ENCODE measurements around the gene ROBO2.

Gene ROBO2

DNA sequence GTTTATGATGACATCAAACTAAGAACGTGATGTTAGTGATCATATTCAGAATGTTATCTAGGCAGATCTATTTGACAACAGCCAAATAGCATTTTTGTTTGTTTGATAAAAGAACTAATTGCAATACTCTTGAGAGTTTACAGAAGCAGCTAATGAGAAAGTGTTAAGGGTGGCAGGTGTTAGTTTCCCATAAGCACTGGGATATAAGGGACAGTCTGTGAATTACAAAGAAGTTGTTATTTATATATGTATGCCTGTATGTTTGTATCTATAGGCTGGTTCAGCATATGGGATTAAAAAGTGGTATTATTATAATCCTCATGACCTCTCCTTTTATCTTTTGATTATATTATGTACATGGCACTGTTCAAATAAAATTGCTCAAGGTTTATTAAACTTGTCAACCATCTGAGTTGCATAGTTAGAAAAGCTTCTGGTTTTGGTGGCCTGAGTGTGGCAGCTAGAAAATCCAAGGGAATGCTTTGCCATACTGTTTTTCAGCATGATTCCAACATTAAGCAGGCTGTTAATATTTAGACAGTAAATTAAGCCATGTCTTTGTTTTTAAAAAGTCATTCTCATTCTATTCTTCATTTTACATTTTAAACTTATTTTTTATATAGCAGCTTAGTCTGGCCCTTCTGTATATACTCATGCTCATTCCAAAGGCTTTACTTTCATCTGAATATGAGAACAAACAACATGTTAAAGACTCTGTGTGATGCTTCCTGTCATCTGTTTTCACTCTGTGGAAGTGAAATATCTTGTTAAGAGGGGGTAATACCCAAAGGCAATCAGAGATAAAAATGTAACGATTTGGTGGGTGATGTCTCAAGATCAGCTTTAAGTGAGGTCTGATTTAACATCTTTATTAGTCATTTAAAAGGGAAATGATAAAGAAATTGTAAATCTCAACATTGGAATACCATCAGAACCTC lies 13.1 kb downstream of the ROBO2 start:
- FAIRE-seq: no peak

DNA sequence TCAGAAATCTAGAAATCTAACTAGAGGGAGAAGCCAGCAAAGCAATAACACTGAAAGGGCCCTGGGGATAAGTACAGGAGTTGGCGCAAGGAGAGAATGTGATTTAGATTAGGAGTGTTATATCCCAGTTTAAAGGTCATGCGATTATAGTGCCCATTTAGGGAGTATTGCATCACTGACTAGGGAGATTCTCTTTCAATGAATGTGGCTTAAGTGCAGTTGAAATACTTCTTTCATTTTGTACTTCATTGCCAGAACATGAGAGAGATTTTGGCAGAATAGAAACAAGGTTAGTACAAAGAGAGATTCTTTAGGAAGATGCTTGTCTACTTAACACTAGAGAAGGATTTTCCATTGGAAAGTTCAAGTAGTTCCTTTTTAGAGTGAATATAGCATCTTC lies 13.9 kb downstream of the ROBO2 start:
- no peak for FAIRE-seq

DNA sequence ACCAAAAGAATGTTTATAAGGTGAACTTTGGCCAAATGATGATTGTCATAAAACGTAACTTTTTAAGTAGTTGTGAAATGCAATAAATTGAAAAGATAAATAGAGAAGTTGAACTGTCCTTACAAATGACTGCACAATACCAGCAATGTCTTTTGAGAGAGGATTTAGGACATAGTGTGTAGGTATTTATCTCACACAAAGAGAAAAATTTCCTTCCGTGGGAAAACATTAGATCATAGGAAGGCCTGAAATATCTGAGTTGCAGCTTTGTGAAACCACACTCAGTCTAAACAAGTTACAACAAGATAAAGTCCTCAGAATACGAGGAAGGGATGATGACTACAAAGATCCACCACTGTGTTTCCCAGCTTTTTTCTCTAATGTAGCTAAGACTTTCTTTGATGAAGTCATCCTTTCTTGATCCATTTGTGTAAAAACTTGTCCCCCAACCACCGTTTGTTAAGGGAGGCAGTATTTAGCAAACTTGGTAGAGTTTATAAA lies 16.0 kb downstream of the ROBO2 start:
- FAIRE-seq: no peak

DNA sequence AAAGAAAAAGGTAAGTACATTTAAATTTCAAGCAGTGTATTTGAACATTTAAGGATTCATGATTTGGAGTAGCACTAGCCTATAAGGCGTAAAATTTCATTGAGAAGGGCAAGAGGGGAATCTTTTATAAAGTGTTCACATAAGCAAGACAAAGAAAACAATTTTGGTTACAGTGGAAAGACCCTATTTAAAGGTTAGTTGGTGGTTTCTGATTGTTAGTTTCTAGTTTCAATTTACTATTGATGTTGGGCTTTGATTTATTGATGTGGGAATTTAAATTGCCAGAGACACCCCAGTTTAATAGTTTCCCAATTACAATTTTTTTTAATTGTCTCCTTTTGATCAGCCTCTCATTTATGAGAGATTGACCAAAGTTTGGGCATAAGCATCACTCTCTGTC lies 19.5 kb downstream of the ROBO2 start:
- no peak for FAIRE-seq

DNA sequence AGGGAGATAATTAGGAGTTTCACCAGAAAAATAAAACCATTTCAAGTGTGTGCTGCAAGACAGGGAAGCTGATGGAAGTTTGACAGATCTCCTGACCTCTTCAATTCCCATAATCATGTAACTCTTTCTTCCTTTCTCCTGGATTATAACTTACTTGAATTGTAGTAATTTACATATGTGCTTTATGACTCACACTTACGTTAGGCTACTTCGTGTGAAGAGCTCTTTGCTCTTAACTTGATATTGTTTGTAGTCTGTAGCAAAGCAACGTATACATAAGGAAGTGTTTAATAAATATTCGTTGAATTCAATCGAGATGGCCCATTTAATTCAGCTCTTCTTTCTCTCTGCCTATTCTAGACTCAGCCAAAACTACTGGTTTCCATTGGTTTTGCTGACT lies 23.5 kb downstream of the ROBO2 start:
- no peak for FAIRE-seq

DNA sequence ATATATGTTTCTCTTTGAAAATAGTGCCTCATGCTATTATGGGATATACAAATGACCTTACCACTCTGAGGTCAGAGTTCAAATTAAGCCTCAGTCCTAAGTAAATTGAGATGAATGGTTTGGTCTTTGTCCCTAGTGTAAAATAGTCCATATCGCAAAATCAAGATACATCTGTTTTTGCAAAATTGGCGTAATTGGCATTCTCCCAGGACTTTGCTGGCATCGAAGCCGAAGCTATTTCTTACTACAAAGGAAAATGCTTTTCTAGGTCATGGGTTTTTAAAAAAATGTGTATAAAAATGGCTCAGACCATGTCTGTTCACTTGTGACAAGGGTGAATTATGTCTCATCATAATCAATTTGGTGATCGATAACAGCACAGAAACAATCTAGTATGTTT lies 25.9 kb downstream of the ROBO2 start:
- FAIRE-seq: no peak

DNA sequence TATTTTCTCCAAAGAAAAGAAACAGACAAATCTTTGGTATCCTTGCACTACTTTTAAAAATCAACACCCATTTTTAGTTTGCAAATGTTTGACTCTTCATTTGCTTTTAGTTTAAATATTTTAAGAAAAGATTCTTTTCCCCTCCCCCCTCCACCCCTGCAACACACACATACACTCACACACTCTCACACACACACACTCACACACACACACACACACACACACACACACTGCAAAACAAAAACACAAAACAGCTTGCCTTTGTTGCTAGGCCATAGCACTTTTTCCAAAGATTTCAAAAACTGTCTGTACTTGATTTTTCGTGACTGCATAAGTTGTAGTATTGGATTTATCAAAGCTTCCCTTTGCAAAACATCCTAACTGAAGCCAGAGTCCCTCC lies 26.9 kb downstream of the ROBO2 start:
- FAIRE-seq: no peak

DNA sequence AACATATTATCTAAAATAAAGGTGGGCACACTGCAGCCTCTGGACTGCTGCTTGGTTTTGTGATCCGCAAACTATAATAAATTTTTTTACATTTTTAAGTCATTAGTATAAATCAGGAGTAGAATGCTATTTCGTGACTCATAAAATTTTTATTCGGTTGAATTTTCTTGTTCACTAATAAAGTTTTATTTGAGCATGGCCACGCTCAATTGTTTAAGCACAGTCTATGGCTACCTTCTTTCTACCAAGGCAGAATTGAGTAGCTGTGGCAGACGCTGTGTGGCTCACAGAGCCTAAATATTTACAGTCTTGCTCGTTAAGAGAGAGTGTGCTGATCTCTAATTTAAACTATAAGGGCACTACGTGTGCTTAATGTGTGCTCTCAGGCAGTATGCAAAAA lies 28.9 kb downstream of the ROBO2 start:
- FAIRE-seq: no peak

DNA sequence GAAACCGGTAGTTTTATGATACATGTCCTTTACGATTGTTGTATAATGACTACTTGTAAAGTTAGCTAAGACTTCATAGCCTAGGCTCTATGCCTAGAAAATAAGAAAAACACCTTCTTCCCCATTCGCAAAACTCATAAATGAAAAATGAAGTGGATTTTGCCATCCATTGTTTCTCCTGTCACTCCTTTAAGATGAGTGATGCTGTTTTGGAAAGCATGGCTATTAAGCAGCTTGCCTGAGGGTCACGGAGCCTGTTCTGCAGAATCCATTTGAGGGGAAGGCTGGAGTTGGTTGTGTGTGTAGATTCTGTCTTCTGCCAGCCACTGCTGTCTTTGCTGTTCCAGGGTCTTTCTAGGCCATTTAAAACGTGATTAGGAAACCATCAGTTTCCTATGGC lies 31.5 kb downstream of the ROBO2 start:
- FAIRE-seq: no peak

DNA sequence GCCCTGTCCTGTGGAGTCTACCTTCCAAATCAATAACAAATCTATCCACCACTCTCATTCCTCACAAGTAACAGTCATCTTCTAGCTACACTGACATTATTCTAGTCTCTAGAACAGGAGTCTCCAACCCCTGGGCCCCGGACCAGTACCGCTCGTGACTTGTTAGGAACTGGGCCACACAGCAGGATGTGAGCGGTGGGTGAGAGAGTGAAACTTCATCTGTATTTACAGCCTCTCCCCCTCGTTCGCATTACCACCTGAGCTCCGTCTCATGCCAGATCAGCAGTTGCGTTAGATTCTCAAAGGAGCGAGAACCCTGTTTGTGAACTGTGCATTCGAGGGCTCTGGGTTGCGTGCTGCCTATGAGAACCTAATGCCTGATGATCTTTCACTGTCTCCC lies 31.9 kb downstream of the ROBO2 start:
- FAIRE-seq: no peak

DNA sequence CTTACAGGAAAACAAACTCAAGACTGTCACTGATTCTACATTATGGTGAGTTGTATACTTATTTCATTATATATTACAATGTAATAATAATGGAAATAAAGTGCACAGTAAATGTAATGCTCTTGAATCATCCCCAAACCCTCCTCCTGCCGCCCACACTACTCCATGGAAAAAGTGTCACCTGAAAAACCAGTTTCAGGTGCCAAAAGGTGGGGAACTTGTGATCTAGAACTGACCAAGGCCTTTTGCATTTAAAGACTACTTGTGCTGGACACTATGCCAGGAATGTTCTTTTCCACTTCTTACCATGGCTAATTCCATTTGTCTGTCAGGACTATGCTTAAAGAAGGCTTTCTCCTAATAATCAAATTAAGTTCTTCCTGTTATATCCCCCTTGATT lies 32.3 kb downstream of the ROBO2 start:
- no peak for FAIRE-seq

DNA sequence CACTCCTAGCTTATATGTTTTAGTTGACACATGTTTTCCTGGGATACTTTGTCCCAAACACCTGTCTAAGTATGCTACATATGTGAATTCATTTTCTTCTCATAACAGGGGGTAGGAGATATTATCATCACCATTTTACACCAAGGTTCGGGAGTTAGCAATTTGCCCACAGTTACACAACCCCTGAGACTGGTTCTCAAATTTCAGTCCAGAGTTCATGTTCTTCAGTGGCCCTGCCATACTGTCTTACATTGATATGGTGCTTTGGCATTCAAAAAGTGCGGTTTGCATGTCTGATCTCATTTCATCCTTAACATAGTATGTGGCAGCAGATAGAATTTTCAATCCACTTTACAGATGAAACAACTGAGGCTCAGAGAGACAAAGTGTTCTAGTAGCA lies 38.4 kb downstream of the ROBO2 start:
- FAIRE-seq: no peak

DNA sequence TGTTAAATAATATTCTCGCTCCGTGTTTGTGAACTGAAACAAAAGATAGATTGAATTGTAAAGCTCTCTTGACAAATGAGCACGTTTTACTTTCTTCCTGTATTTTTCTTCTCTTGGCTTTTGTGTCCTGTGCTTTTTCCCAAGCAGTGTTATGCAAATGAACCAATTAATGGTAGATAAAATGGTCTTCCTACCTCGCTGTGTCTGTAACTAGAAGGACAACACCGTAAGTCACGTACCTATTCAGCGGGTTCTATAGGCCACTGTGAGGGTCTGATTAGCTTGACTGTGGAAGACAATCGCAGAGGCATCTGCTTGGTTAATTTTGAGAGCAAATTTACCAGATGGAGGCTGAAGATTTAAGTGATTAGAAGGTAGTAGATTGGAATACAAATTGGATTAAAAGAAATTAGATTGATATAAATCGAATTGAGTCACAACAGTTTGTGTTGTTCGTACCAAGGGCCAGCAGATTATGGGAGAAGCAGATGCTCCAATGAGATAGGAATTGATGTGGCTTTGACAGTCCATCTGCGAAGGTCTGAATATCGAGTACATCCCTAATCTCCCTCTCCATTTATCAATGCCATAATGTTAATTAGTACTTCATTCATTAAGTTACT lies 40.2 kb downstream of the ROBO2 start:
- no peak for FAIRE-seq

DNA sequence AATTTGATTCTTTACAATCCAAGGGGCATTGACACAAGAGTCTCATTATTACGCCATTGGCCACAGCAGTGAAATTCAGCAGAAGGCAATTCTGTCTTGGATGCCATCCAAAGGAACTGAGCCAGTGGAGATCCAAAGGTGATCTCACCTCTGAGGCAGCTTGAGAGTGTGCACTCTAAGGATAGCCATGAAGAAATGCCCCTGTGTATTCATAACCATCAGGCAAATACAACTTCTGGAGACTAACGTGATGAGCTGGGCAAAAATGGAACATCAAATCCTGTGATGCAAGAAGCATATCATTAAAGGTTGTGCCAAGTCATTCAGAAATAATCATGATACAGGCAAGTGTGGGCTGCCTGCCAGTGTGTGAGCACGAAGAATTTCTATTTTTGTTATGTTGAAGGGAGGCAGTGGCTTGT lies 41.4 kb downstream of the ROBO2 start:
- no peak for FAIRE-seq

DNA sequence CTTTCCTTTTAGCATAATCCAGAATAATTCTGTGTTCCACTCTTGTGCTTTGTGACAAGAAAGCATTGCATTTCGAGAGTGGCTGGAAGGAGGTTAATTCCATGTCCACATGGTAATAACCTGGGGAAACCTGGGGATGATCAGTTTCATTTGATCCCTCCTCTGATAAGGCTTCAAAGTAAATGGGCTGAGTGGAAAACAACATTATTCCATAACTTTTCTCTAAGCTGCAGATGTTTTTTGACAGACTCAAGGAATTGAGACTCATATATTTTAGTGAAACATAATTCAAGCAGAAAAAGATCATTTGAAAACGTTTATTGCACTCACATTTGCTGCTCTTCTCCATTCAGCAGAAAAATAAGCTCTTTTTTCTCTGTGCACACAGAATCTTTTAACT lies 44.6 kb downstream of the ROBO2 start:
- no peak for FAIRE-seq

DNA sequence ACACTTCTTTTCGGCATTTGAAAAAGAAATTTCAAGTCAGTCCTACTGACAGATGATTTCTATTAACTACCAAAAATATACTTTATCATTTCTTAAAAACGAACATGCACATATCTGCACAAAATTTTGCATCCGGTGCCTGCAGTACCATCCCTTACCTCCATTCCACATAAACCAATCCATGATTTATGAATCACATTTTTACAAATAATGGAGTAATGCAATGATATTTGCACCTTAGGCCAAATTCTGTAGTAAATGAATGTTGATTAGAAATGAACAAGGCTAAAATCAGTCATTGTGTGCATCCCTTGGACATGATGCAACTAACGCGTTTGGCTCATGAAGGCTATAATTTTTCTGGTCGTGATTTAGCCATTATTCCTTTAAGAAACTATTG lies 46.5 kb downstream of the ROBO2 start:
- no peak for FAIRE-seq

DNA sequence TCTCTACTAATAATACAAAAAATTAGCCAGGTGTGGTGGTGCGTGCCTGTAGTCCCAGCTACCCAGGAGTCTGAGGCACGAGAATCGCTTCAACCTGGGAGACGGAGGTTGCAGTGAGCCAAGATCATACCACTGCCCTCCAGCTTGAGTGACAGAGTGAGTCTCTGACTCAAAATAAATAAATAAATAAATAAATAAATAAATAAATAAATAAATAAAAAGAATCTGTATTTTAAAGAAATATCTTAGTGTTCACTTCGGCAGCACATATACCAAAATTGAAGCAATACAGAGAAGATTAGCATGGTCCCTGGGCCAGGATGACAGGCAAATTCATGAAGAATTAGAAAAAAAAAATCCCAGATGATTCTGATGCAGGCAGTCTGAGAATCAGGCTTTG lies 51.9 kb downstream of the ROBO2 start:
- no peak for FAIRE-seq

DNA sequence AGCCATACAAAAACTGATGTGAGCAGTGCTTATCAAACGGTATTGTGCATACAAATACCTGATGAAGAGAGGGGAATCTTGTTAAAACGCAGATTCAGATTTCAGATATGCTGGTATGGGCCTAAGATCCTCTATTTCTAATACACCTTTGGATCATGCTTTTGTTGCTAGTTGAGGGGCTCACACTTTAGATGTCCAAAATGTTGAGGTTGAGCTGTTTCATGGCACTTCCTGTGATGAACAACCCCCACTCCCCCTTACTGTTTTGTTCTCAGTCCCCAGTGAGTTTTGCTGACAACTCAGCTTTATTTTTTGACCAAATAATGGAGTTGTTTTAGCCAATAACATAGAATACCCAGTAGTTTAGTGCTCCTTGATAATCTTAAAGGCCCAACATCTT lies 53.2 kb downstream of the ROBO2 start:
- no peak for FAIRE-seq

DNA sequence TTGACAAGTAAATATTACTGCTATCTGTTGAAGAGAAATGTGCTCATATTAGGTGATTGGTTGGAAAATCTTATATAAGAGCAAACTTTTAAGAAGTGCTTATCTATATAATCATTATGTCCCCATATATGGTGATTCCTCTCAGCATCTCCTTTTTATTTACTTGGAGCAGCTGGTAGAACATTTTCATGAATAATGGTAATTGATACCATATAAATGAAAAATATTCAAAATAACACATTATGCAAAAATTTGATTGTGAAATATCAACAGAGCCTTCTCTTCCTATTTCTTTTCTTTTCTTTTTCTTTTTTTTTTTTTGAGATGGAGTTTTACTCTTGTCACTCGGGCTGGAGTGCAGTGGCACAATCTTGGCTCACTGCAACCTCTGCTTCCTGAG lies 56.2 kb downstream of the ROBO2 start:
- no peak for FAIRE-seq

DNA sequence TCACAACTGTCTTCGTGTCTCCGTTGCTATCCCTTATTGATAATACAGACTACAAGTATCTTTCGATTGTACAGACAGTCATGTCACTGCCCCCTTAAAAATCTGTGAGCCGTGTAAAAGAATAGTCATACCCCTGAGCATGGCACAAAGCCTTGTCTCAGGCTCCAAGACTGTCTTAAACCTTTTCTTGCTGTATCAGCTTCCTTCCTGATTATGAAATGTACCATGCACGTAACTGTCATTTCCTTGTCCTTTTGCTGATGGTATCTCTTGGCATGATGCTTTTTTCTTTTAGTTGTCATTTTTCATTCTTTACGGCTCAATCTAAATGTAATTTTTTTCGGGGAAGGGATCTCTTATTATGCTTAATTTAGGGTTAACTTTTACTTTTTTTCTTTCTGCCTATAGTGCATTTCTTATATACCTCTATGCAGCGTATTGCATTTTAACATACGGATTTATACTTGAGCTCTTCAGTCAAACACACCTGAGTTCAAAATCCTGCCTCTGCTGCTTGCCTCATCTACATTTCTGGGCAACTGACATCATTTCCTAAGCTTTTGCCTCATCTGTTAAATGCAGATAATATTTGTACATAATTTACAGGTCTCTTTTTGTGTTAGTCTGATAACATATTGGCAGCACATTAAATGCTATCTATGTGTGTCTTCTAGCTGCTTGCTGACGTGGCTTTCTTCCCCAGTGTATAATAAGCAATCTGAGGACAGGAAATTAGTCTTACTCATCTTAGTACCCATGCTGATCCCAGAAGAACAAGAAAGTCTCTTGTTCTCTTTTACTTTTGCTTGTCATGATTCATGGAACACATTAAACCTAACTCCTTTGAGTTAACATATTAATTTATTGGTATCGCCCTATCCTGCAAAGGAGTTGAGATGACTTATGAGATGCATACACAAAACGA lies 57.3 kb downstream of the ROBO2 start:
- no peak for FAIRE-seq

DNA sequence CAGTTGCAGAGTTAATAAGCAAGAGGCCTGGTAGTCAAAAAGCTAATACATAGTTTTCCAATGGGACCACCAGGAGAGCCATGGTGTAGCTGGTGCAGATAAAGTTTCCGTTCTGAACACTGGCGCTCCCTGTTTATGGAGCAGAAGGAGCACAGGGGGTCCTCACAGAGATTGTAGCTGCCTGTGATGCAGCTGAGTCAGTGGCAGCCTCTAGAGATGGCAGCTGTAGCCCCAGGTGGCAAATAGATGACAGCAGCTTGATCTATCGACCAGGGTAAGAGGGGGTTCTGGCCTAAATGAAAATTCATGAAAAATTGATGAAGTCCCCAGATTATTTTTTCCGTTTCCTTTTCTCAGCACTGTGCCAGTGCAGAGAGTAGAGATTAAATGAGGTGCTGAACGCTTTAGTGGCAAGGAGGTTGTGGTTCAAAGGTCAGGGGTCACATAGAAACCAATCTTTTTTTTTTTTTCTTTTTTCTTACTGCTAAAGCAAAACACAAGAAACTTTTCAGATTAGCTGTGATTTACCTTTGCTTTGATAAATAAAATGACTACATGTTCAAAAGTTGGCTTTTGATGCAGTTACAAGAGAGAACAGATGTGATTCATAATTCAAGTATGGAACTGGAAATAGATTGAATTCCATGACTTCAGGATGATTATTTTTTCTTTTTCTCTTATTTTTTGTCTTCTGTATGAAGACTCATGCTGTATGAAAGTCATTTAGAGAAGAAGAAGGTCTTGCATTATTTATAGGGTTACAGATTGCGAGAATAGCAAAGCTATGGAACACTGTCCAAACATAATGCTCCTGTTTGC lies 63.3 kb downstream of the ROBO2 start:
- no peak for FAIRE-seq

DNA sequence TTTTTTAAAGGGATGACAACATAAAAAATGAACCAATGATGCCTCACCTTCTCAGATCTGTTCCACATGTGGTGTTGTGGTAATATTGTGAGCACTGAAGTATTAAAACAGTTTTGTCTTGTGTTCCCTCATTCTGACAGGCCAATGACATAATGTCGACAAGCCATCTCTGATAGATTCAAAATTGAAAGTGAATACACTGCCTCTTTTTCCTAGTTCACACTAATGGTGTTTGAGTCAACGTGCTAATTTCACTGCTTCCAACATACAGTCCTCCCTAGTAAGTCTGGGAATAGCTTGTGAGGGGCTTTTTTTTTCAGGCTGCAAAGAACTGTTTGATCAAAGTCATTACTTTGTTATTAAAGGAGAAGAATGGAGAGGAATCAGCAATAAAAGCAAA lies 82.8 kb downstream of the ROBO2 start:
- no peak for FAIRE-seq
